Heart left ventricle (tissue), 16 donors: ENCODE measurements around the gene AKAP13. TPM values are rescaled to one million over a fixed set of nuclear protein-coding genes. Genes with fewer than 3 reads are reported as not detected.

ENCODE experiments used
- ATAC-seq, 4 donors: fragments of 200-7000 bp; cut with Tn5 transposase; one replicate each; pipeline ENCODE4 v1.9.1; 2020 to 2022; ENCODE audit warnings: moderate library complexity in 4 of 4, mild to moderate bottlenecking in 3 of 4, moderate number of reproducible peaks in 1 of 4
- DNase-seq, 5 donors: peaks; one replicate each; pipeline ENCODE4 v3.0.0-alpha.2; 2020
- H3K27ac ChIP-seq, 12 donors: fragments of 200-600 bp; sonication (generic) in 4 of 12; one replicate each; pipeline versions ENCODE4 v1.5.0 to v1.8.0; 2016 to 2022; ENCODE audit warnings: mild to moderate bottlenecking in 2 of 12
- H3K27me3 ChIP-seq, 9 donors: fragments of 200-600 bp; sonication (generic) in 2 of 9; one replicate each; pipeline versions ENCODE4 v1.5.1 to v1.8.0; 2016 to 2022; ENCODE audit warnings: mild to moderate bottlenecking in 3 of 9
- H3K36me3 ChIP-seq, 9 donors: fragments of 200-600 bp; sonication (generic) in 2 of 9; one replicate each; pipeline versions ENCODE4 v1.5.0 to v1.8.0; 2018 to 2022; ENCODE audit warnings: mild to moderate bottlenecking in 2 of 9
- H3K4me1 ChIP-seq, 12 donors: fragments of 200-600 bp; sonication (generic) in 4 of 12; one replicate each; pipeline versions ENCODE4 v1.5.0 to v1.8.0; 2016 to 2022; ENCODE audit warnings: mild to moderate bottlenecking in 3 of 12
- H3K4me3 ChIP-seq, 12 donors: fragments of 200-600 bp; sonication (generic) in 4 of 12; one replicate each; pipeline versions ENCODE4 v1.5.0 to v1.8.0; 2017 to 2022; ENCODE audit warnings: mild to moderate bottlenecking in 9 of 12, moderate library complexity in 4 of 12
- H3K9me3 ChIP-seq, 12 donors: fragments of 200-600 bp; sonication (generic) in 4 of 12; one replicate each; pipeline versions ENCODE4 v1.5.0 to v1.8.0; 2016 to 2022; ENCODE audit warnings: mild to moderate bottlenecking in 1 of 12
- POLR2A ChIP-seq, 2 donors: fragments of 450-650 bp; IDR thresholded peaks; one replicate each; pipeline ENCODE4 v1.6.1; 2017; ENCODE audit warnings: antibody characterized with exemption in 2 of 2, mild to moderate bottlenecking in 2 of 2, moderate library complexity in 2 of 2
- WGBS, 4 donors: extraction: QIAGEN DNeasy Blood & Tissue Kit in 2 of 4; methylation state at CpG; one replicate each; pipeline versions ENCODE4 v1.1.5 to v1.1.7; 2013 to 2018; 5-methylcytosine and 5-hydroxymethylcytosine counted together
- intact Hi-C, 10 donors: fragments of 100-400 bp; cut with DNase I; formaldehyde crosslinking; loops; one replicate each; pipeline versions ENCODE4 v1.11.1 to v1.14.2; 2022
- polyA plus RNA-seq, 2 donors: library from polyadenylated mRNA; stranded (reverse); fragments of 200-250 nt; gene quantifications; one replicate each; pipeline ENCODE4 v1.2.3, GENCODE V29; 2013
- total RNA-seq, 9 donors: library from RNA; depleted of rRNA in 2 of 9; stranded (reverse); fragments of >200 nt in 2 of 9; fragmentation: NEBNext Ultra II Directional in 3 of 9; extraction: Animal tissue kit (Norgen Biotek cat#: 25700) in 3 of 9; gene quantifications; one replicate each; pipeline versions ENCODE4 v1.1.0 to v1.2.4, GENCODE V29; 2016 to 2023
- TF ChIP-seq, protein P1 (sequence below), 12 donors: fragments of 200-600 bp; sonication (generic) in 4 of 12; IDR thresholded peaks; one replicate each; pipeline versions ENCODE4 v1.5.0 to v1.8.0; 2018 to 2022; ENCODE audit warnings: antibody characterized with exemption in 12 of 12, mild to moderate bottlenecking in 5 of 12
- donor health status: ischemic (EF 13 %, LVEDD 7.1; RV severe dilation, severe dysfunction).
- donor health status: healthy with polysubstance abuse.
- donor health status: DM: no; HTN: yes; CAD: no.
- donor health status: DM: no; HTN: no; CAD: no.
- donor health status: ischemic (EF 25% LVEDD 6.9; RV normal size, moderate dysfunction).
- donor health status: ischemic (EF 25% LVEDD 5.7; RV mildly dilated, moderate dysfunction).
- donor health status: healthy.
- donor health status: DM: yes; HTN: yes; CAD: no.
- donor health status: ischemic (EF 35%, LVEDD 5.7; RV mildly dilated, moderate dysfunction).
- donor health status: nonischemic (EF 11% LVEDD 7.7; RV severe dilation, severe dysfunction).
- donor health status: DM: yes; HTN: yes; CAD: no.
- donor health status: PGD.
- donor health status: ischemic (EF 29% LVEDD 5.4; RV normal size, mild dysfunction).
- donor health status: nonischemic (EF 23%, LVEDD 6.1; RV moderate dilation, normal function).

Gene AKAP13
- total and polyA plus RNA-seq, 11 donors, result 124 to 598 (median 340) TPM

DNA sequence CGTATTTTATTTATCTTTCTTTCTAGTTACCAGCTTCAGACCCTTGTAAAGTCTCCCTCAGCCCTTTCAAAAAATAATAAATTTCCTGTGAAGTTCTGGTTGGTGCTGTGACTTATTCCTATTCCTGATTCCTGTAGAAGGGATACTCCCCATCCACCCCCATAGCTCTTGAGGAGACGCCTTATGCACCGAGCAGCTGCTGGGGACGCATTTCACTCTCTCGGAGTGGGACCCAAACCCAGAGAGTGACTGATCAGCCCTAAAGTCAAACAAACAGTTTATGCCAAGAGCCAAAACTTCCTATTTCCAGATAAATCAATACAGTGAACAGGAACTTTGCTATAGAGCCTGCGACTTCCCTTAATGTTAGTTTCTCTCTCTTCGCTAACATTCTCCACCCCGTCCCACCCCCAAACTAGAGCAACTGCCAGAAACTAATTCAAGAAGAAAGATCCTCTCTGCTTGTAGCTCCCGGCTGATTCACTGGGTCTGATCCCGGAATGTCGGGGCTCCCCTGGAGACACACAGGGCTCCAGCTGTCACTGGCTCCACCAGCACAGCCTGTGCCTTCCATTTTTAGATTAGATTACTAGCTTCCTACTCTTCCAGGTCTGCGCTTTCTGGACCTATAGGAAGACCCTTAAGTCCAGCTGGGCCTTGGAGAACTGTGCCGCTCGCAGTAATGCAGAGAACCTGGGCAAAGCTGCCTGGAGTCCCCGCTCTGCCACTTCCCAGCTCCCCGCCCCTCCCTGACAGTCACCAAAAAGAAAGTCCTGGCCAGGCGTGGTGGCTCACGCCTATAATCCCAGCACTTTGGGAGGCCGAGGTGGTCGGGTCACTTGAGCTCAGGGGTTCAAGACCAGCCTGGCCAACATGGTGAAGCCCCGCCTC is 369.1 kb downstream of the AKAP13 start:
- peaks cover 4 to 70% (median 42%) of the 10 kb centered on the region in 12 donors for H3K4me1 ChIP-seq
- peaks cover 0 to 48% (median 45%) of the 10 kb centered on the region in 9 donors for H3K36me3 ChIP-seq
- 48 to 62% (median 58%) methylated on average over 21 of the region's 21 CpGs for WGBS, 4 donors
- no peaks in the 10 kb centered on the region for H3K9me3 ChIP-seq
- ATAC-seq, result peak; percentile 35 to 49 (median 42)
- peak overlapping the region in 9 of 12 donors; percentile 4 to 45 (median 22) for H3K4me3 ChIP-seq
- peak overlapping the region; percentile 65 to 90 (median 76) for H3K27ac ChIP-seq
- peak in 4 of 5 donors; percentile 60 to 75 (median 68) for DNase-seq
- H3K27me3 ChIP-seq, result no peaks in the 10 kb centered on the region
- no peak for TF ChIP-seq POLR2A (IDR thresholded peaks at IDR 0.05)
- TF ChIP-seq, protein P1, sequence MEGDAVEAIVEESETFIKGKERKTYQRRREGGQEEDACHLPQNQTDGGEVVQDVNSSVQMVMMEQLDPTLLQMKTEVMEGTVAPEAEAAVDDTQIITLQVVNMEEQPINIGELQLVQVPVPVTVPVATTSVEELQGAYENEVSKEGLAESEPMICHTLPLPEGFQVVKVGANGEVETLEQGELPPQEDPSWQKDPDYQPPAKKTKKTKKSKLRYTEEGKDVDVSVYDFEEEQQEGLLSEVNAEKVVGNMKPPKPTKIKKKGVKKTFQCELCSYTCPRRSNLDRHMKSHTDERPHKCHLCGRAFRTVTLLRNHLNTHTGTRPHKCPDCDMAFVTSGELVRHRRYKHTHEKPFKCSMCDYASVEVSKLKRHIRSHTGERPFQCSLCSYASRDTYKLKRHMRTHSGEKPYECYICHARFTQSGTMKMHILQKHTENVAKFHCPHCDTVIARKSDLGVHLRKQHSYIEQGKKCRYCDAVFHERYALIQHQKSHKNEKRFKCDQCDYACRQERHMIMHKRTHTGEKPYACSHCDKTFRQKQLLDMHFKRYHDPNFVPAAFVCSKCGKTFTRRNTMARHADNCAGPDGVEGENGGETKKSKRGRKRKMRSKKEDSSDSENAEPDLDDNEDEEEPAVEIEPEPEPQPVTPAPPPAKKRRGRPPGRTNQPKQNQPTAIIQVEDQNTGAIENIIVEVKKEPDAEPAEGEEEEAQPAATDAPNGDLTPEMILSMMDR (IDR thresholded peaks at IDR 0.05), result no peak
- intact Hi-C loops, result loop anchor here in 5 of 10 donors (5.0 kb wide), 2 partner anchors 43 to 83 kb away; partner anchors contain the start of gene KLHL25 (in 5 of the 5)

DNA sequence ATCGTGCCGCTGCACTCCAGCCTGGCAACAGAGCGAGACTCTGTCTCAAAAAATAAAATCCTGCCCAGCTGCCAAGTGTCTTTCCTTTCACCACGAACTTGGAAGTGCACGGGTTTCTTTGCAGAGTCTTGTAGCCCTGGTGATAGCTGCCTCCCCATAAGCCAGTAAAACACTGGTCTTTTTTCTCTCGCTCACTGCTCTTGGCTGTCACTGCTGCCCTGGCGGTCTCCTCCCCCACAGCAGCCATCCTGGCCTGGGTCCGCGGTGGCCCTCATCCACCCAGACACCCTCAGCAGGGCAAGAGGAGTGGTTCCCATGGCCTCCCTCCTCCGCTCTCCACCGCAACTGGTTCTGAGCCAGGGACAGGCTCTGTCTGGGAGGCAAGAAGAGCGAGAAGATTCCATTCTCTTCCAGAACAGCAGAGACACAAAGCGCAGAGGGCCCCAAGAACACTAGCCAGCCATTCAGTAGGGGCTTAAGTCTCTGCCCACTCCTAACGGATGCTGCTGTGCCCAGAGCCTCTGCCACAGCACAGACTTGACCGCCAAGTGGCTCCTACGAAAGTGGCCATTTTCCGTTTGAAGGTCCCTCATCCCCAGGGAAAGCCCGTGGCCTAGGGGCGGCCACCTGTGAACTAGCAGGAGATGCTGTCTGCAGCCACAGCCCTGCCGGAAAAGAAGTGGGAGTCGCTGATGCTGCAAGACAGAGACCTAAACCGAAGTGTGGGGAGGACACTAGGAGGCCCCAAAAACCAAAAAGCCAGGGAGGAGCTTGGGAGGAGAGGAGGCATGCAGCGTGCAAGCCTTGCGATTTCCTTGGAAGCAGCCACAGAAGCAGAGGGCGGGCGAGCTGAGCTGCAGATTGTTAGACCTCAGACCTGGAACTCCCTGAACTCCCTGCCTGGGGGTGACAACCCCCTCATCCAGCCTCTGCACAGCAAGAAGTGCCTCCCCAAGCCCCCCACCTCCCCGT is 370.2 kb downstream of the AKAP13 start:
- Histone ChIP-seq H3K27ac (peak overlapping the region; percentile 65 to 90 (median 76)), H3K9me3 (no peaks in the 10 kb centered on the region), H3K36me3 (peaks cover 0 to 37% (median 34%) of the 10 kb centered on the region in 9 donors), H3K4me3 (peak overlapping the region in 7 of 12 donors; percentile 4 to 45 (median 23)), H3K4me1 (peaks cover 4 to 77% (median 43%) of the 10 kb centered on the region in 12 donors), H3K27me3 (no peaks in the 10 kb centered on the region)
- intact Hi-C loops, result loop anchor here in 4 of 10 donors (5.0 kb wide), 2 partner anchors 42 to 82 kb away; partner anchors contain the start of gene KLHL25 (in 4 of the 4)
- no peak for TF ChIP-seq POLR2A (IDR thresholded peaks at IDR 0.05)
- TF ChIP-seq, protein P1 (IDR thresholded peaks at IDR 0.05), result peak in 2 of 12 donors; percentile 9 to 13
- peak; percentile 75 to 89 (median 85) for DNase-seq
- 29 to 34% (median 32%) methylated on average over 20 to 27 of the region's 27 CpGs for WGBS, 4 donors
- ATAC-seq, result peak; percentile 50 to 78 (median 68)

DNA sequence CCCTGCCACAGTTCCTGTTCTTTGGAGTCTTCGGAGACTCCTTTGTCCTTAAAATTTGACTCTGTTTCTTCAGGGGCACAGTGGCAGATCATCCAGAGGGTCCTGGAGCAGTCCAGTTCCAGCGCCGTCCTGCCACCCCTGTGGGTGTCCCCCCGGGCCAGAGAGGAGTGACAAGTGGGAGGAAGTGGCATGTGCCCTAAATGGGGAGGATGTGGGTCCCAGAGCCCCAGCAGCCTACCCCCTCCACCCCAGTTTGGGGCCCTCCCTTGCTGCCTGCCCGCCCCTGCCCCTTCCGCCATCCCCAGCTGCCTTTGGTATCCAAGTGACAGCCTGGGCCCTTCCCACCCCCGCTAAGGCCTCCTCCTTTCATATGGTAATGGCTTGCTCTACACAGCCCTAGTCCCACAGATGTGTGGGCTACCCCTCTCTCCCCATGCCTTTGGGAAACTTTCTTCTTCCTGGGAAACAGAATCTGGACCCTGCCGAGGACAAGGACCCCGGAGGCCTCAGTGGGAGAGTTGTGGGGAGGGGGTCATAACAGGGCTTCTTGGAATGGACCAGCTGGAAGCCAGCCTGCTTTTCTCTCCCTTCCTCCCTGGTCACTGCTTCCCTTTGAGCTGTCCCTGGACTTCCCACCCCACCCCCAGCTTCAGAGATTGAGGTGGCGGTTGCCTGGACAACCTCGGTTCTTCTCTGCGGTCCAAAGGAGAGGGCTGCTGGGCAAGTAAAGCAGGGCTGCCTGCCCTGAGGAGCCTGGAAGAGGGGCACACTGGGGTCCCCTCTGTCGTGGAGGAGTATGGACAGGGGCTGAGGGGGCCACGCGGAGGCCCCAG is 371.1 kb downstream of the AKAP13 start:
- Histone ChIP-seq H3K36me3 (peaks cover 0 to 28% (median 25%) of the 10 kb centered on the region in 9 donors), H3K4me3 (peak overlapping the region in 1 of 12 donors; percentile 45), H3K27me3 (no peaks in the 10 kb centered on the region), H3K27ac (peak overlapping the region in 11 of 12 donors; percentile 64 to 90 (median 76)), H3K4me1 (peaks cover 4 to 80% (median 43%) of the 10 kb centered on the region in 12 donors), H3K9me3 (no peaks in the 10 kb centered on the region)
- intact Hi-C loops, result loop anchor here in 4 of 10 donors (5.0 kb wide), 2 partner anchors 41 to 81 kb away; partner anchors contain the start of gene KLHL25 (in 4 of the 4)
- ATAC-seq (peak in 2 of 4 donors; percentile 1 to 11), DNase-seq (peak in 2 of 5 donors; percentile 31 to 44)
- TF ChIP-seq, protein P1 (IDR thresholded peaks at IDR 0.05), result no peak
- TF ChIP-seq POLR2A (IDR thresholded peaks at IDR 0.05), result no peak
- 53 to 64% (median 57%) methylated on average over 13 to 15 of the region's 15 CpGs for WGBS, 4 donors
